Osteocyte (in vitro differentiated cells): ENCODE measurements around the gene RPTN. TPM values are rescaled to one million over a fixed set of nuclear protein-coding genes. Genes with fewer than 3 reads are reported as not detected.

Experiments
- DNase-seq: peaks from one replicate; pipeline ENCODE4 v3.0.0; 2021; ENCODE audit warnings: mixed read lengths; ENCODE audit not compliant: unreplicated experiment; ENCODE audit errors: extremely low spot score
- H3K27ac Mint-ChIP-seq: one replicate; pipeline ENCODE4 v1.8.0; 2021; ENCODE audit warnings: mild to moderate bottlenecking, mixed read lengths; ENCODE audit not compliant: unreplicated experiment
- H3K27me3 Mint-ChIP-seq: one replicate; pipeline ENCODE4 v1.8.0; 2021; ENCODE audit warnings: mixed read lengths; ENCODE audit not compliant: unreplicated experiment
- H3K36me3 Mint-ChIP-seq: one replicate; pipeline ENCODE4 v1.8.0; 2021; ENCODE audit warnings: mixed read lengths; ENCODE audit not compliant: unreplicated experiment
- H3K4me1 Mint-ChIP-seq: one replicate; pipeline ENCODE4 v1.8.0; 2021; ENCODE audit warnings: mixed read lengths; ENCODE audit not compliant: unreplicated experiment
- H3K4me3 Mint-ChIP-seq: one replicate; pipeline ENCODE4 v1.8.0; 2021; ENCODE audit warnings: mild to moderate bottlenecking, moderate library complexity, mixed read lengths; ENCODE audit not compliant: unreplicated experiment
- H3K9me3 Mint-ChIP-seq: one replicate; pipeline ENCODE4 v1.8.0; 2021; ENCODE audit warnings: mixed read lengths; ENCODE audit not compliant: unreplicated experiment
- CTCF ChIP-seq: fragments of 200-600 bp; sonication (generic); IDR thresholded peaks from 2 replicates; pipeline ENCODE4 v1.5.0; 2021; ENCODE audit warnings: antibody characterized with exemption, mild to moderate bottlenecking, moderate library complexity
- total RNA-seq: library from RNA; stranded (reverse); gene quantifications from 2 replicates; pipeline ENCODE4 v1.2.1, GENCODE V29; 2021

Gene RPTN
- total RNA-seq, 1 donor from 2014 or later, result not detected

DNA sequence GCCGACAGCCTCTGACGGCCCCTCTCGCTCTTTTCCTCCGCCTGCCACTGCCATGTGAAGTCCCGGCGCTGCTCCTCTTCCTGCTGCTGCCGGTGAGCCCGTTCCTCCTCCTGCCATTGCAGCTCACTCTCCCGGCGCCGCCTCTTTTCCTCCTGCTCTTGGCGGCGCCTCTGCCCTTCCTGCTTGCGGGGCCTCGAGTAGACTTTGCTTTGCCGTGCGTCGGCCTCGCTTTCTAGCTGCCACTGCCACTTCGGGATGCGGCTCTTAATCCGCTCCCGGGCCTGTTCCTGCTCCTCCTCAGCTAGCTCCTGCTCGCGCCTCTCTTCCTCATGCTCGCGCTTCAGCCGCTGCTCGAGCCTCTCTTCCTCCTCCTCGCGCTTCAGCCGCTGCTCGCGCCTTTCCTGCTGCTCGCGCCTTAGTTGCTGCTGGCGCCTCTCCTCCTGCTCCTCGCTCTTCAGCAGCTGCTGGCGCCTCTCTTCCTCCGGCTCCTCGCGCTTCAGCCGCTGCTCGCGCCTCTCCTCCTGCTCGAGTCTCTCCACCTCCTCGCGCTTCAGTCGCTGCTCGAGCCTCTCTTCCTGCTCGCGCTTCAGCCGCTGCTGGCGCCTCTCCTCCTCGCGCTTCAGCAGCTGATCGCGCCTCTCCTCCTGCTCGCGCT is 48.0 kb downstream of the RPTN start:
- Mint-ChIP-seq H3K4me1 (no peaks in the 10 kb centered on the region), H3K27me3 (peaks cover 6% of the 10 kb centered on the region), H3K4me3 (no peak overlapping the region), H3K27ac (no peak overlapping the region), H3K9me3 (peaks cover 6% of the 10 kb centered on the region), H3K36me3 (no peaks in the 10 kb centered on the region)
- TF ChIP-seq CTCF, result no peak
- DNase-seq, result peak; percentile 85

DNA sequence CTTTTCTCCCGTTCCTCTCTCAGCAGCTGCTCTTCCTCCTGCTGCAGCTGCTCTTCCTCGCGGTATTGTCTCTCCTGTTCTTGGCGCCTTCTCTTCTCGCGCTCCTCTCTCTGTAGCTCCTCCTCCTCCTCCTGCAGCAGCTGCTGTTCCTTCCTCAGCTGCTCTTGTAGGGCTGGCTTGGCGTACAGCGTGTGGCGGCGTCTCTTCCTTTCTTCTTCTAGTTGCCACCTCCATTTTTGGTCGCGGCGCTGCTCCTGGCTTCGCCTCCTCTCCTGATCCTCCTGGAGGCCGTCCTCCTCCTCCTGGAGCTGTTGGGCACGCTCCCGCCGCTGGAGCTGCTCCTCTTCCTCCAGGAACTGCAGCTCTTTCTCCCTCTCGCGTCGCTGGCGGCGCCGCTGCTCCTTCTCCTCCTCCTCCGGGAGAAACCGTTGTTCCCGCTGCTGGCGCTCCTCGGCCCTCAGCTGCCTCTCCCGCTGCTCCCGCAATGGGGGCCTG is 48.6 kb downstream of the RPTN start:
- no peaks in the 10 kb centered on the region for H3K36me3 Mint-ChIP-seq
- DNase-seq, result peak; percentile 81
- TF ChIP-seq CTCF, result no peak
- H3K4me1 Mint-ChIP-seq, result no peaks in the 10 kb centered on the region
- H3K9me3 Mint-ChIP-seq, result peaks cover 6% of the 10 kb centered on the region
- H3K4me3 Mint-ChIP-seq, result no peak overlapping the region
- H3K27me3 Mint-ChIP-seq, result peaks cover 9% of the 10 kb centered on the region
- H3K27ac Mint-ChIP-seq, result no peak overlapping the region

- Mint-ChIP-seq H3K27me3 (peaks cover 12% of the 10 kb centered on the region), H3K9me3 (peaks cover 6% of the 10 kb centered on the region), H3K4me3 (no peak overlapping the region), H3K36me3 (no peaks in the 10 kb centered on the region), H3K4me1 (no peaks in the 10 kb centered on the region), H3K27ac (no peak overlapping the region)
- TF ChIP-seq CTCF, result no peak
- DNase-seq, result no peak
Measured at GRCh38 chr1:152109998-152110294, 49.1 kb downstream of the RPTN start.

DNA sequence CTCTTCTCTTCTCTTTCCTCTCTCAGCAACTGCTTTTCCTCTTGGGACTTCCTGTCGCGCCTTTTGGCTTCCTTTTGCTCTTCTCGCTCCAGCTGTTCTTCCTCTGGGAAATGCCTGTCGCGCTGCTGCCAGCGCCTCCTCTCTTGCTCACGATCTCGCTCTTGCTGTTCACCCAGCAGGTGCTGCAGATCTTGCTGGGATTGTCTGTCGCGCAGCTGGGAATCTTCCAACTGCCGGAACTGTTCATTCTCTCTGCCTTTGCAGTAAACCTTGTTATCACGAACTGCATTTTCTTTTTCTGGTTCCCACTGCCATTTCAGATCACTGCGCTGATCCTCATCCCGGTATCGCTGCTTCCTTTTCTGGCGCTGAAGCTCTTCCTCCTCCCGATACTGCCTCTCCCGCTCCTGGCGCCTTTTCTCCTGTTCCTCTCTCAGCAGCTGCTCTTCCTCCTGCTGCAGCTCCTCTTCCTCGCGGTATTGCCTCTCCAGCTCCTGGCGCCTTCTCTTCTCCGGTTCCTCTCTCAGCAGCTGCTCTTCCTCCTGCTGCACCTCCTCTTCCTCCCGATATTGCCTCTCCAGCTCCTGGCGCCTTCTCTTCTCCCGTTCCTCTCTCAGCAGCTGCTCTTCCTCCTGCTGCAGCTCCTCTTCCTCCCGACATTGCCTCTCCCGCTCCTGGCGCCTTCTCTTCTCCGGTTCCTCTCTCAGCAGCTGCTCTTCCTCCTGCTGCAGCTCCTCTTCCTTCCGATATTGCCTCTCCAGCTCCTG is 49.6 kb downstream of the RPTN start:
- H3K9me3 Mint-ChIP-seq, result peaks cover 6% of the 10 kb centered on the region
- no peak for TF ChIP-seq CTCF
- no peak for DNase-seq
- no peak overlapping the region for H3K27ac Mint-ChIP-seq
- no peaks in the 10 kb centered on the region for H3K36me3 Mint-ChIP-seq
- no peak overlapping the region for H3K4me3 Mint-ChIP-seq
- peaks cover 12% of the 10 kb centered on the region for H3K27me3 Mint-ChIP-seq
- H3K4me1 Mint-ChIP-seq, result no peaks in the 10 kb centered on the region

DNA sequence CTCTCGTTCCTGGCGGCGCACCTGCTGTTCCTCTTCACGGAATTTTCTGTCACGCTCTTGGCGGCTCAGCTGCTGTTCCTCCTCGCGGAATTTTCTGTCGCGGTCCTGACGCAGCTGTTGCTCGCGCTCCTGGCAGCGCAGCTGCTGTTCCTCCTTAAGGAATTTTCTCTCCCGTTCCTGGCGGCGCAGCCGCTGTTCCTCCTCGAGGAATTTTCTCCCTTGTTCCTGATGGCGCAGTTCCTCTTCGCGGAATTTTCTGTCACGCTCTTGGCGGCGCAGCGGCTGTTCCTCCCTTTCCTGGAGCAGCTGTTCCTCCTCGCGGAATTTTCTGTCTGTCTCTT is 50.2 kb downstream of the RPTN start:
- DNase-seq, result no peak
- Mint-ChIP-seq H3K9me3 (peaks cover 6% of the 10 kb centered on the region), H3K36me3 (no peaks in the 10 kb centered on the region), H3K4me1 (no peaks in the 10 kb centered on the region), H3K4me3 (no peak overlapping the region), H3K27ac (no peak overlapping the region), H3K27me3 (peaks cover 13% of the 10 kb centered on the region)
- no peak for TF ChIP-seq CTCF
